GM21360 (cell line): ENCODE results near the gene YDJC.
"Not testable (repeated sequence)": the region's sequence is repeated elsewhere in the genome, so short reads cannot be mapped to it uniquely, and the experiment has no call there.

Experiments
- ATAC-seq: cut with Tn5 transposase; IDR thresholded peaks from one replicate; pipeline ENCODE4 v1.9.1; 2021; ENCODE audit warnings: mild to moderate bottlenecking, moderate library complexity; ENCODE audit not compliant: unreplicated experiment

YDJC gene

DNA sequence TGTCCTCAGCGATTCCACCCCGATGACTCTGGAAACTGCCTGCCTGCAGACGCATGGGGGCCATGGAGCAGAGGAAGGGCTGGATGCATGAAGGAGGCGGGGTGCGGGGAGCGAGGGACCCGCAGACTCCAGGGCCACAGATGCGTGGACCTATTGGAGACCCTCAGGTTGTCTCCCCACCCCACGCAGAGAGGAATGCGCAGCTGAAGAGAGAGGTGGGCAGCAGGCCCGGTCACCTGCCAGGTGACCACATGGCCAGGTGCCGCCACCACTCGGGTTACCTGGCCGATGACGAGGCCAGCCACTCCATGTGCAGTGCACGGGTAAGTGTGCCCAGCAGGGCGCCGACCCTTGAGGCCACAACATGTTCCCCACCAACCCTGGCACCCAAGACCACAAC lies 3.1 kb upstream of the YDJC start:
- no peak for ATAC-seq

DNA sequence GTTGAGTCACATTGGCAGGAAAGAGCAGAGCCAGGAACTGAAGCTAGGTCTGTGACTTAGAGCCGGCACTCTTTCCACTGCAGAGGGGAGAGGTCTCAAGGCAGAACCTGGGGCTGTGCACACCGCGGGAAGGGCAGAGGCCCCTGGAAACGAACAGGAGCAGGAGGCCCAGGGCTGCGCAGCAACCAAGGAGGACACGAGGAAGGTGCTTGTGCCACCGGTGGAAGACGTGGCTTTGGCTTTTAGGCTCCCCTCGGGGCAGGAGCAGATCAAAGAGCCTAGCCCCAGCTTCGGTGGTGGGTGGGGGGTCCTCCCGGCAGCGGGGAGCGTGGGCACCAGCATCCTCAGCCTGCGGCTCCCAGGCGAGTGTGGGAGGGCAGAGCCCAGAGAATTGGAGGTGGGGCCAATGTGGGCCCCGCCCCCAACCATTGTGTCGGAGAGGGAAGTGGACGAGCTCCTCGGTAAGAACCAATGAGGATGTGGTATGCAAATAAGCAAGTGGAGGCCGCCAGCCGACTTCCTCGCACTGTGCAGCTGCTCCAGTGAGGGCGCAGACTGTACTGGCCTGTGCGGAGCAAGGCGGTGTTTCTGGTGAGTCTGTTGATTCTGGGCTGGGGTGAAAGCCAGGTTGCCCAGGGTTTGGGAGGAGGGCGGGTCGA lies 2.5 kb upstream of the YDJC start, which contains the start of gene CCDC116:
Gene CCDC116, plus strand, starts transcription at position 524 of the 659 bp plus-strand sequence. CDS start 422 bp downstream, outside the sequence.
- ATAC-seq = no peak

DNA sequence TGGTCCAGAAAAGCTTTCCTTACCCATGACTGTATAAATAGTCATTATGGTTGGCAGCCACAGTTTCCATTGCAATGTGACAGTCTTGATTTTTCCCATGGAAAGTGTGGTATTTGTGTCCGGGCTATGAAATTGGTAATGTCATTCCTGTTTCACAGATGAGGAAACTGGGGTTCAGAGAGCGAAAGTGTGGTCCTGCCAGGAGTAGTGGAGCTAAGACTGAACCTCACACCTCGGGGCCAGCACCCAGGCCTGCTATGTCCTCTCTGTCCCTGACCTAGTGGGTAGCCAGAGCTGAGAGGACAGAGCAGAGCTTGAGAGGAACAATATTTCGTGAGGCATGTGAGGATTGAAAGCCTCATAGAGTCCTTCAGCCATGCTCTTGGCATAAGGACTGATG lies 1.2 kb upstream of the YDJC start:
- no peak for ATAC-seq

- ATAC-seq = no peak
Observed at GRCh38 chr22:21628386-21629254, 1.2 kb downstream of the YDJC start.

DNA sequence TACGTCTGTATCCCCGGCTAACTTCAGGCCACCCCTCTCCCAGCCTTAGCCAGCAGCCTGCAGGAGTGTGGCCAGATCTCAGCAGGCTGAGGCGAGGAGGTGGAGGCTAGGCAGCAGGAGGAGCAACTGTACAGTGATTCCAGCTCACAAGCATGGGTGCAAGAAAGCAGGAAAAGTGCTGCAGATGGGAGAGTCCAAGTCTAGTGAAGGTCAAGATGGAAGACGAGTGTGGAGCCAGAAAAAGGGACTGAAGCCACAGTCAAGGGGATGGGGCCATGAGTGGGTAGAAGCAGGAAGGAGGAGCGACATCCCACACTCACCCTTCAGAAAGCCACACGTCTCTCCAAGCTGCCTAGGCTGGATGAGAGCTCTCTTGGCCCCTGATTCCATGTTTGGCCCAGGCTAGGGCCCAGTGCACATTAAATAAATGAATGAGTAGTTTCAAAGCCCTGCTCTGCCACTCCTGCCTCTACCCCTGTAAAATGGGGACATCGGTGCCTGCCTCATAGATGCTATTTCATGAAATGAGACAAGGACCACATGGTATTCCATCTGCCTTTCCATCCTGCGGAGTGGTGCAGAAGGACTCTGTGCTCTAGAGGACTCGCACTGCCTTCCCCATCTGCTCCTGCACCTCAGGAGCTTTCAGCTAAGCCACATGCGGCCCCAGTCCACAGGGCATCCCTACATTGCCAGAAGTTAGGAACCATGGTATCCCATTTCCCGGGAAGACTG lies 2.9 kb downstream of the YDJC start:
- ATAC-seq = no peak

- ATAC-seq = no peak
Observed at GRCh38 chr22:21626073-21626734, 3.6 kb downstream of the YDJC start.

GRCh38 chr22:21624880-21625791 lies 4.7 kb downstream of the YDJC start:
- ATAC-seq = no peak

GRCh38 chr22:21624120-21624879 lies 5.5 kb downstream of the YDJC start:
- no peak for ATAC-seq

- ATAC-seq = no peak
Observed at GRCh38 chr22:21623648-21623970, 6.2 kb downstream of the YDJC start.

DNA sequence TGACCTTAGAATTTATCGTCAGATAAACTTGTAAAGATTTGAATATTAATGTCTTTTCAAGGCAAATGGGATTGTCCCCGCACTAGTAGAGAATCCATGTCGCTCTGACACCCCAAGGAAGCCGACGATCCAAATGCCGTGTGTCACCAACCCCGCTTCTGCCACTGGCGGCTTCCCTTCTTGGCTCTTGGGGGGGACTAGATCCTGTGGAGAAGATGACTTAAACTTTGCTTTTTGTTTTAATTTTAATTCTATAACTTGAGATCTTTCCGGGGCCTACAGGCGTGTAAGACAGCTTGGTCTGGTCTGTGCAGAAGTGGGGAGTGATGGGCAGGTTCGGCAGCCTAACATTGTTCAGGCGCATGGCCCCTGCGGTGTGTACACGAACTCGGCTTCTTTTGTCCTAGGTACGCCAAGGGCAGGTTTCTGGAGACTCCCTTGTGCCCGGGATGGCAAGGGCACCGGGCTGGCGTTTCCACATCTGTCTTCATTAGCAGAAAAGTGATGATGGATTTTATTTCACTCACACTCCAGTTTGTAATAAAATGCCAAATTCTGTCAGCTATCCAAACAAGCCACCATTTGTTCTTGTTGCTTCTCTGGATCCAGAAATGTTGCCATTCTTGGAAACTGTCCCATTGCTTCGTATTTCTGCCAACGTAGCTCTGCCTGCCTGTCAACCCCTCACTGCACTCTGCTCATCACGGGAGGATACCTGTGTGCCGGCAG lies 6.7 kb downstream of the YDJC start:
- ATAC-seq = no peak

GRCh38 chr22:21622011-21622918 lies 7.6 kb downstream of the YDJC start:
- no peak for ATAC-seq

DNA sequence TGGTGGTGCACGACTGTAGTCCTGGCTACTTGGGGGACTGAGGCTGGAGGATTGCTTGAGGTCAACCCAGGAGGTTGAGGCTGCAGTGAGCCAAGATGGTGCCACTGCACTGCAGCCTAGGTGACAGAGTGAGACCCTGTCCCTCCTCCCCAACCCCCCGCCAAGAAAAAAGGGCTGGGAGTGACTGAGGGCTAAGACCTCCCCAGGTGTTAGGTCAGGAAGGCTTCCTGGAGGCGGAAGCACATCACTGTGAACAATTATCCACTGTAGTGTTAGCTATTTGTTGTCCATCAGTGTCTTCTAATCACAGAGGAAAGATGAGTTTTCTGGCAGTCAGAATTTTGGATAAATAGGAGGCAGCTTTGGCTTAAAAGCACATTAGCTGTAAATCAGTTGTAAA lies 8.8 kb downstream of the YDJC start:
- ATAC-seq = no peak

DNA sequence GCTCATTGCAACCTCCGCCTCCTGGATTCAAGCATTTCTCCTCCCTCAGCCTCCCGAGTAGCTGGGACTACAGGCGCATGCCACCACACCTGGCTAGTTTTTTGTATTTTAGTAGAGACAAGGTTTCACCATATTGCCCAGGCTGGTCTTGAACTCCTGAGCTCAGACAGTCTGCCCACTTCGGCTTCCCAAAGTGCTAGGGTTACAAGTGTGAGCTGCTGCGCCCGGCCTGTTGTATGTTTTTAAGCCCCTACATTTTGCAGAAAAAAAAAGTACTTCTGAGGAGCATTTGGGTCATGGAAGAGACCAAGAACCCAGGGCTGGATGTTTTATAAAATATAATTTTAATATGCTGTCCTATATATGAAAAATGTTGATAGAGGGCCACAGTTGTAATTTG lies 12.5 kb downstream of the YDJC start:
- ATAC-seq = not testable (repeated sequence)

- ATAC-seq = no peak
Observed at GRCh38 chr22:21615731-21616130, 14.1 kb downstream of the YDJC start.

DNA sequence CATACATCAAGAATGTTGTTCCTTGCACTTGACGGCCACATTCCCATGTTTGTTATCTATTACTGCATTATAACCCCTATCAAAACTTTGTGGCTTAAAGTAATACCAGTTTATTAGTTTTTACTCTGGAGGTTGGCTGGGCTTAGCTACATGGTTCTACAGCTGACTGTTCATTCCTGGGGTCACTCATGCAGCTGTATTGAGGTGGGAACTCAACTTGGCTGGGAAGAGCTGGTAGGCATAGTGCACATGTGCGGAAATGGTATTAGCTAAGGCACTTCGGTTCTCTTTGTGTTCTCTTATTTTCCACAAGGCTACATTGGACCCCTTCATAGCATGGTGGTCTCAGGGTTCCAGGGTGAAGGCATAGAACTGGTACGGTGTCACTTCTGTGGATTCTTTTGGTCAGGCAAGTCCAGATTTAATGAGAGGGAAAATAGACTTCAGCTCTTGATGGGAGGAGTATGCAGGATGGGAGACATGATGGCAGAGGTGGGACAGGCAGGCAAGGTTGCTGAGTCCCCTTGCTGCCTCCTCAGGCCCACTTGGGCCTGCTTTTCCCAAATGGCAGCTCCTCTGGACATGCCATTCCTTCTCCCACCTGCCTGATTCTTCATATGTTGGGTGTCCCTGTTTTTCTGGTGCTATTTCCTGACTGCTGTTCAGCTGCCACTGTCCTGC lies 16.1 kb downstream of the YDJC start:
- ATAC-seq = no peak

GRCh38 chr22:21612858-21613257 lies 17.0 kb downstream of the YDJC start:
- no peak for ATAC-seq
